HAP-1 (cell line): Measurements from ENCODE around the gene HACD2.
A peak's percentile ranks its signal among the peaks of the same experiment; 100 is the strongest.

Experiments
- DNase-seq, 2 experiments: peaks; one replicate each; pipeline ENCODE4 v3.0.0-alpha.2; 2016 to 2020; ENCODE audit warnings: low spot score in 2 of 2
- H3K27me3 ChIP-seq: fragments of 250-450 bp; sonication (Bioruptor Pico); 2 replicates; pipeline ENCODE4 v1.5.1; 2020; ENCODE audit warnings: low read depth, mild to moderate bottlenecking, moderate library complexity
- H3K36me3 ChIP-seq: fragments of 250-450 bp; sonication (Bioruptor Pico); replicated peaks from 2 replicates; pipeline ENCODE4 v1.5.1; 2020; ENCODE audit warnings: mild to moderate bottlenecking
- H3K4me1 ChIP-seq: fragments of 250-450 bp; sonication (Bioruptor Pico); 2 replicates; pipeline ENCODE4 v1.5.1; 2020; ENCODE audit warnings: mild to moderate bottlenecking
- H3K4me3 ChIP-seq: fragments of 250-450 bp; sonication (Bioruptor Pico); 2 replicates; pipeline ENCODE4 v1.5.1; 2020; ENCODE audit warnings: mild to moderate bottlenecking, moderate library complexity
- H3K9me3 ChIP-seq: fragments of 250-450 bp; sonication (Bioruptor Pico); 2 replicates; pipeline ENCODE4 v1.5.1; 2020; ENCODE audit warnings: mild to moderate bottlenecking, moderate library complexity
- in situ Hi-C: fragments of 300-500 bp; cut with MboI; formaldehyde crosslinking; loops from 3 replicates; pipeline ENCODE4 v1.14.3; 2020; ENCODE audit warnings: low sequenced_read_pairs, inconsistent platforms, mixed read lengths

HACD2 gene

GRCh38 chr3:123571264-123571972 is 13.4 kb downstream of the HACD2 start:
- H3K4me3 ChIP-seq: no peak overlapping the region
- H3K4me1 ChIP-seq: no peaks in the 10 kb centered on the region
- H3K36me3 ChIP-seq: peaks cover 20% of the 10 kb centered on the region
- DNase-seq: no peak
- H3K9me3 ChIP-seq: no peaks in the 10 kb centered on the region
- H3K27me3 ChIP-seq: no peaks in the 10 kb centered on the region
- in situ Hi-C loops: no loop called here

GRCh38 chr3:123568875-123569274 is 16.0 kb downstream of the HACD2 start:
- no peak for DNase-seq
- H3K27me3 ChIP-seq: no peaks in the 10 kb centered on the region
- in situ Hi-C loops: no loop called here
- H3K4me3 ChIP-seq: no peak overlapping the region
- no peaks in the 10 kb centered on the region for H3K4me1 ChIP-seq
- H3K36me3 ChIP-seq: peaks cover 13% of the 10 kb centered on the region
- no peaks in the 10 kb centered on the region for H3K9me3 ChIP-seq

- H3K9me3 ChIP-seq: no peaks in the 10 kb centered on the region
- no peaks in the 10 kb centered on the region for H3K4me1 ChIP-seq
- no peak for DNase-seq
- H3K4me3 ChIP-seq: no peak overlapping the region
- H3K27me3 ChIP-seq: no peaks in the 10 kb centered on the region
- in situ Hi-C loops: no loop called here
- peaks cover 16% of the 10 kb centered on the region for H3K36me3 ChIP-seq
Observed at GRCh38 chr3:123568034-123568433, 16.8 kb downstream of the HACD2 start.

- Histone ChIP-seq H3K36me3 (peaks cover 8% of the 10 kb centered on the region), H3K4me1 (no peaks in the 10 kb centered on the region), H3K27me3 (no peaks in the 10 kb centered on the region), H3K9me3 (no peaks in the 10 kb centered on the region), H3K4me3 (no peak overlapping the region)
- no peak for DNase-seq
- in situ Hi-C loops: no loop called here
Observed at GRCh38 chr3:123564056-123564455, 20.8 kb downstream of the HACD2 start.

GRCh38 chr3:123562547-123562946 is 22.3 kb downstream of the HACD2 start:
- Histone ChIP-seq H3K27me3 (no peaks in the 10 kb centered on the region), H3K36me3 (peaks cover 10% of the 10 kb centered on the region), H3K9me3 (no peaks in the 10 kb centered on the region), H3K4me3 (no peak overlapping the region), H3K4me1 (no peaks in the 10 kb centered on the region)
- in situ Hi-C loops: no loop called here
- DNase-seq: no peak

GRCh38 chr3:123561188-123561587 is 23.7 kb downstream of the HACD2 start:
- no peaks in the 10 kb centered on the region for H3K4me1 ChIP-seq
- in situ Hi-C loops: no loop called here
- no peaks in the 10 kb centered on the region for H3K27me3 ChIP-seq
- peaks cover 13% of the 10 kb centered on the region for H3K36me3 ChIP-seq
- no peak for DNase-seq
- no peaks in the 10 kb centered on the region for H3K9me3 ChIP-seq
- H3K4me3 ChIP-seq: no peak overlapping the region

- Histone ChIP-seq H3K9me3 (no peaks in the 10 kb centered on the region), H3K27me3 (no peaks in the 10 kb centered on the region), H3K4me3 (no peak overlapping the region), H3K36me3 (peaks cover 12% of the 10 kb centered on the region), H3K4me1 (no peaks in the 10 kb centered on the region)
- in situ Hi-C loops: loop anchor here (5.0 kb wide), 1 partner anchor 227 kb away; no protein-coding TSS in a partner anchor
- DNase-seq: peak; percentile 40 to 52
Observed at GRCh38 chr3:123559040-123559861, 25.6 kb downstream of the HACD2 start.

GRCh38 chr3:123553536-123553935 is 31.3 kb downstream of the HACD2 start:
- in situ Hi-C loops: no loop called here
- Histone ChIP-seq H3K27me3 (no peaks in the 10 kb centered on the region), H3K4me3 (no peak overlapping the region), H3K9me3 (no peaks in the 10 kb centered on the region), H3K36me3 (peaks cover 6% of the 10 kb centered on the region; the same call in 1 of the 2 replicates), H3K4me1 (no peaks in the 10 kb centered on the region; the same call in 1 of the 2 replicates)
- no peak for DNase-seq

- Histone ChIP-seq H3K4me3 (no peak overlapping the region), H3K27me3 (no peaks in the 10 kb centered on the region), H3K4me1 (no peaks in the 10 kb centered on the region; the same call in 1 of the 2 replicates), H3K36me3 (peaks cover 6% of the 10 kb centered on the region; the same call in 1 of the 2 replicates), H3K9me3 (no peaks in the 10 kb centered on the region)
- in situ Hi-C loops: no loop called here
- DNase-seq: no peak
Observed at GRCh38 chr3:123552768-123553167, 32.1 kb downstream of the HACD2 start.

GRCh38 chr3:123552095-123552714 is 32.6 kb downstream of the HACD2 start:
- Histone ChIP-seq H3K4me1 (no peaks in the 10 kb centered on the region; the same call in 1 of the 2 replicates), H3K4me3 (no peak overlapping the region), H3K9me3 (no peaks in the 10 kb centered on the region), H3K27me3 (no peaks in the 10 kb centered on the region), H3K36me3 (peaks cover 6% of the 10 kb centered on the region; the same call in 1 of the 2 replicates)
- in situ Hi-C loops: no loop called here
- peak in 1 of 2 experiments; percentile 64 for DNase-seq

- DNase-seq: no peak
- Histone ChIP-seq H3K4me3 (no peak overlapping the region), H3K36me3 (peaks cover 1% of the 10 kb centered on the region; the same call in 1 of the 2 replicates), H3K4me1 (peaks cover 1% of the 10 kb centered on the region), H3K9me3 (no peaks in the 10 kb centered on the region), H3K27me3 (no peaks in the 10 kb centered on the region)
- in situ Hi-C loops: no loop called here
Observed at GRCh38 chr3:123547881-123548519, 36.9 kb downstream of the HACD2 start.

GRCh38 chr3:123546133-123546755 is 38.6 kb downstream of the HACD2 start:
- in situ Hi-C loops: no loop called here
- Histone ChIP-seq H3K4me3 (no peak overlapping the region), H3K27me3 (no peaks in the 10 kb centered on the region), H3K9me3 (no peaks in the 10 kb centered on the region), H3K4me1 (peaks cover 3% of the 10 kb centered on the region), H3K36me3 (no peaks in the 10 kb centered on the region; the same call in 1 of the 2 replicates)
- no peak for DNase-seq

- Histone ChIP-seq H3K27me3 (no peaks in the 10 kb centered on the region), H3K4me3 (no peak overlapping the region), H3K36me3 (no peaks in the 10 kb centered on the region), H3K9me3 (no peaks in the 10 kb centered on the region), H3K4me1 (peaks cover 3% of the 10 kb centered on the region; the same call in 1 of the 2 replicates)
- DNase-seq: no peak
- in situ Hi-C loops: no loop called here
Observed at GRCh38 chr3:123543950-123544349, 40.9 kb downstream of the HACD2 start.
